NK-92 (cell line): ENCODE results near the gene TM9SF4.

ENCODE experiments used
- DNase-seq: peaks from one replicate; lab custom pipeline; 2025; ENCODE audit not compliant: unreplicated experiment; lab: John Stamatoyannopoulos, UW

Gene TM9SF4, protein sequence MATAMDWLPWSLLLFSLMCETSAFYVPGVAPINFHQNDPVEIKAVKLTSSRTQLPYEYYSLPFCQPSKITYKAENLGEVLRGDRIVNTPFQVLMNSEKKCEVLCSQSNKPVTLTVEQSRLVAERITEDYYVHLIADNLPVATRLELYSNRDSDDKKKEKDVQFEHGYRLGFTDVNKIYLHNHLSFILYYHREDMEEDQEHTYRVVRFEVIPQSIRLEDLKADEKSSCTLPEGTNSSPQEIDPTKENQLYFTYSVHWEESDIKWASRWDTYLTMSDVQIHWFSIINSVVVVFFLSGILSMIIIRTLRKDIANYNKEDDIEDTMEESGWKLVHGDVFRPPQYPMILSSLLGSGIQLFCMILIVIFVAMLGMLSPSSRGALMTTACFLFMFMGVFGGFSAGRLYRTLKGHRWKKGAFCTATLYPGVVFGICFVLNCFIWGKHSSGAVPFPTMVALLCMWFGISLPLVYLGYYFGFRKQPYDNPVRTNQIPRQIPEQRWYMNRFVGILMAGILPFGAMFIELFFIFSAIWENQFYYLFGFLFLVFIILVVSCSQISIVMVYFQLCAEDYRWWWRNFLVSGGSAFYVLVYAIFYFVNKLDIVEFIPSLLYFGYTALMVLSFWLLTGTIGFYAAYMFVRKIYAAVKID

DNA sequence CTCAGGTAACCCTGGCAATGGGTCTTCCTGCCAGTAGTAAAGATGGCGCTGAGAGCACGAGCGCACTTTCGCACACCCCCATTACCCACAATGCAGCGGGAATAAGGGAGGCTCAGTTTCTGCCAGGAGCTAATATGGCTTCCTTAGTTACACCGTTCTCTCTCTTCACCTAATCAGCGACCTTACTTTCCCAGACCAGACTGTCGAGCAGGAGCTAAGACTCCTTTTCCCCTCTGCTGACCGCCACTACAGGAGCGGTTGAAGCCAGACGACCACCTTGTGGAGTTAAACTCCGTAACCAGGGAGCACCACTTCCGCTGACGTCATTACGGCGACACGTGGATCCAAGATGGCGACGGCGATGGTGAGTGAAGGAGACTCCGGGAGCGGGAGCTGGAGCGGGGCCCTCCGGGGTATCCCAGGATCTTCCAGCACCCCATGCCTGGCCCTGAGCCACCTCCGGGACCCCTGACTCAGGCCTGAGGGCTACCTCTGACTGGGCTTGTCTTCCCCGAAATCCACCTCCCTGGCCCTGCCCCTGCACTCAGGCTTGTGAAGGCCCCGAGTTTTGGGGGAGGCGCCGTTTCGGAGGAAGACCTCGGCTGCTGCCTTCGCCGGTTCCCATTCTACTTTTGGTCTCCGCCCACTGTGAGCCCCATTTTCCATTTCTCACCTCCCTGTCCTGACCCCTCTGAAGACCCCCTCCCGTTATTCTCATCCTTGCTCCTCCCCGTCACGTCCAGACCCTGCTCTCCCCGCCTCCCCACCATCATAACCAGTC lies at the start of gene TM9SF4:
Gene TM9SF4 (plus strand): TSS at position 323 of the 781 bp plus-strand sequence. CDS start 27 bp downstream, at position 350.
- DNase-seq: peak; percentile 56

DNA sequence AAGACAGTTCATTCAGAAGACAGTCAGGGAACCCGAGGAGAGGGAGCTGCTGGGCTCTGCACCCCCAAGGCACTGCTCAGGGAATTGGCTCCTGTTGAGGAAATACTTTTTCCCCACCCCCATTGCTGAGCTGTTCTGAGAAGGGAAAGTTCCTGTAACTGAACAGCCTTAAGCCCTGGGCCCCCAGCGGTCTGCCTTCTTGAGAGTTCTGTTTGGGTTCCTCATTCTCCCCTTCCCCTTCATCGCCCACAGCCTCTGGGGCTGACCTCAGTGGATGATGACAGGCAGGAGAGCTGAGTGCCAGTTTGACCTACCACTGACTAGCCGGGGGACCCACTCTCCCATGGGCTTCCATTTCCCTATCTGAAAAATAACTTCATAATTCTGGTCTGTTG lies 46.7 kb upstream of the TM9SF4 start:
- DNase-seq: no peak

DNA sequence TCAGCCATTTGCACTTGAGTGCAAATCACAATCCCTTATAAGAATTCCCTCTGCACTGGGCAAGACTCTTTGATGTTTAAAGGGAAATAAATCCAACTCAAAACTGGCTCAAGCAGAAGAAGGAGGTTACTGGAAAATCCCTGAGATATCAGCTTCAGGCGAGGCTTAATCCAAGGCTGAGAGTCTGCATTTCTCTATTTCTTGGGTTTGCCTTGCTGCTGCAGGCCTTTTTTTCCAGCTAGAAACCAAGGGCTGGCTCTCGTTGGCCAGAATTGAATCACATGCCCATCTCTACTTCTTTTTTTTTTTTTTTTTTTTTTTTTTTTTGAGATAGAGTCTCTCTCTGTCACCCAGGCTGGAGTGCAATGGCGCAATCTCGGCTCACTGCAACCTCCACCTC lies 45.8 kb upstream of the TM9SF4 start:
- no peak for DNase-seq

DNA sequence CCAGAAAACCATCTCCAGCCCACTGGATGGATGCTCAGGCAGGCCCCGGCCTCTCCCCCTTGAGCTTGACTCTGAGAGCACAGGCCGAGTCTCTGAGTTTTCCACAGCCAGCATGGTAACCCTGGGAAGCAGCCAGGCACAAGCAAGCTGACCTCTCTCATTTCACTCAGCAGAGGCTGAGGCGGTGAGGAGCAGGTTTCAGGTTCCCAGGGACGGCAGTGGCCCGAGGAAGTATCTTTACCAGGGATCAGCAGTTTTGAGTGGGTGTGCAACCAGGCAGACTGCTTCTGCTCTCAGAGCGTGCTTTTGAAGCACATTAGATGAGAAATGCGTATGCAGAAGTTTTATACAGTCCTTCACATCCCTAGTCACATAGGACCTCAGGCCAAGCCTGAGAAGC lies 44.8 kb upstream of the TM9SF4 start:
- no peak for DNase-seq

DNA sequence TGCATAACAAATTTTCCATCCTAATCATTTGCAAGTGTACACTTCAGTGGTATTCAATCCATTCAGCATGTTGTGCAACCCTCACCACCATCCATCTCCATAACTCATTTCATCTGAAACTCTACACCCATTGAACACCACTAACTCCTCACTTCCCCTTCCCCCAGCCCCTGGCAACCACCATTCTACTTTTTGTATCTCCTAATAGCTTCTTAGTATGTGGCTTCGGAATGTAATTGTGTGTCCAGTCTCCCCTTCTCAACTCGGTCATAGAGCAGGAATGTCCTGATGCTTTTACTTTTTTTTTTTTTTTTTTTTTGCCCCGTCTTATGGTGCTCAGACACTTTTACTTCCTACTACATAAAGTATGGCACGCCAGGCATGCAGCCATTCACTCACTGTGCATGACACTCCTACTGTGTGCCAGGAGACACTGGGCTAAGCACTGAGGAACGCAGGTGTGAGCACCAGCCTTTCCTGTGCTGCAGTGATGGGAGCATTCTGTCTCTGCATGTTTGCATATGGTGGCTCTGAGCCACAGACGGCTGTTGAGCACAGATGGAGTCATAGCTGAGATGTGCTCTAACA lies 42.2 kb upstream of the TM9SF4 start:
- DNase-seq: no peak

DNA sequence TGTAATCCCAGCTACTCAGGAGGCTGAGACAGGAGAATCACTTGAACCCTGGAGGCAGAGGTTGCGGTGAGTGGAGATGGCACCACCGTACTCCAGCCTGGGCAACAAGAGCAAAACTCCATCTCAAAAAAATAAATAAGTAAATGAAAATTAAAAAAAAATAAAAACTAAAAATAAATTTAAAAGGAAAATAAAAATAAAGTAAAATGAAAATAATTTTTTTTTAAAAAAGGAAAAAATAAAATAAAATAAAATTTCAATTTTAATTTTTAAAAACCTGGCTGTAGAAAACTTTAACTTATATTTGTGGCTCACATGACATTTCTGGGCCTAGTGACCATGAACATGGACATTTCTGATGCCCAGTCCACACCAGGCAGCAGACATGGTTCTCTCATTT lies 41.3 kb upstream of the TM9SF4 start:
- DNase-seq: no peak

DNA sequence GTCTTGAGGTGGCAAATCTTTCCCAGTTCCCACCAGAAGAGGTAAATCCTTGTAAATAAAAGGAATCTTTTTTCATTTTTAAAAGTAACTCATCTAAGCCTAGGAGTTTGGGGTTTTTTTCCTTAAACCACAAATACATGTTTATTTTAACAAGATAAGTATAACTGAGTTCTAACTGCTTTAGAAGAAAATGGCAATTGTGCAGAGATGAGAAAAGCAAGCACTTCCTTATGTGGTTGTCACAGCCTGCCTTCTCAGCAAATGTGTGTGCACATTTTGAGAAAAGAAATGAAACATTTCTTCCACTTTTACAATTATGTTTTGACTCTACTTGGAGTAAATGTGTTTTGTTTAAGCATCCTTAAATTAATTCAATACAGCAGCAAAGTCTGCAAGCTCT lies 39.8 kb upstream of the TM9SF4 start:
- no peak for DNase-seq

DNA sequence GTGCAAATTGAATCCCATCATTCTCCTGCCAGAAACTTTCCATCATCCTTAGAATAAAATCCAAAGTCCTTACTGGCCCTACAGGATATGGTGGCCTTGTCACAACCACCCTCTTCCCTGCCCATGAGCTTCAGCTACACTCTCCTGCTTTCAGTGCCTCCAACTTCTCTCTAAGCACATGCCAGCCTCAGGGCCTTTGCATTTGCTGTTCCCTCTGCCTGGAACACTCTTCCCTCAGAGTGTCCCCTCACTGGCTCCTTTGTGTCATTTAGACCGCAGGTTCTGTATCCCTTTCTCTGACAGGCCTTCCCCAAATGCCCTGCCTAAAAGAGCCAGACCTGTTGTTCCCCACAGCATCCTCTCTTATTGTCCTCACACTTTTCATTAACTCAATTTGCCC lies 39.2 kb upstream of the TM9SF4 start:
- DNase-seq: no peak

DNA sequence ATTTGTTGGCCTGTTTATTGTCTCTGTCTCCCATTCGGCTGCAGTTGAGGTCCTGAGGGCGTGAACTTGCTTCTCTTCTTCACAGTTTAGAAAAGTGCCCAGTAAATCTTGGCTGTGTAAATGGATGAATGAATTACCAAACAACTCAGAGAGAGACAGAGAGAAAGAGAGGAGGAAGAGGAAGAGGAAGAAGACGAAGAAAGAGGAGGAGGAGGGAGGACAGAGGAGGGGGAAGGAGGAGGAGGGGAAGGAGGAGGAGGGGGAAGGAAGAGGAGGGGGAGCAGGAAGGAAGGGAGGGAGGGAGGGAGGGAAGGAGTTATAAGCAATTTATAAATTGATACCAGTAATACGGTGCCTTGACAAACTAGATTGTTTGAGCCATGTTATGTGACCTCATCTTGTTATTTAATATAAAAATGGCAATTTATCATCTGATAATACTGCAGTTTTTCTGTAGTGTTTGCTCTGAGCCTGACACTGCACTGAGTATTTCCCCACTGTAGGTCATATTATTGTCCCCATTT lies 38.8 kb upstream of the TM9SF4 start:
- DNase-seq: no peak

DNA sequence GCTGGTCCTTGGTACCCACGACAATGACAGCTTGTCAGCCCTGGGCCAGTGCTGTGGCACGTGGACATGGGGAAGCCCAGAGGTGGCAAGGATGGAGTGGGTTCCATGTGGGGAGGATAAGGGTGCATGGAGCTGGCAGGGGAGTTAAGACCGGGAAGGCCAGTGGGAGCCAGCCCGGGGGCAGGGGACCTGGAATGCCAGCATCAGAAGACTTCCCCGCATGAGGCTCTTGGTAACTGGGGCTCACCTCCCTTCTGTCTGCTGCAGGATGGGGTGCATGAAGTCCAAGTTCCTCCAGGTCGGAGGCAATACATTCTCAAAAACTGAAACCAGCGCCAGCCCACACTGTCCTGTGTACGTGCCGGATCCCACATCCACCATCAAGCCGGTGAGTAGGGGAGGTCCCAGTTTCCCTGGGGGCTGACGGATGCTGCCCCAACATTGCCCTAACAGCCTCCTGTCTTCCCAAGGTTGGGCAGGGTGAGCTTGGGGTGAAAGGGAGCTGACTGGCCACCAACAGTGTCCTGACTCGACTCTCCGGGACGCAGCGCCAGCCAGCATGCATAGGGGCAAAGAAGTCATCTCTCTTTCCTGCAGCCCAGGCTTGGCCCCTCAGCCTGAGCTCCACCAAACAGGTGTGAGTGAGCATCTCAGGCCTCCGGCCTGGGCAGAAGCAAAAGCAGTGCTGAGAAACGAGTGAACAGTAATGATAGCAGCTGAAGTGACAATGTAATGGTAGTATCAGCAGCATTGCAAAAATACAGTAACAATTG lies 37.9 kb upstream of the TM9SF4 start:
- no peak for DNase-seq

DNA sequence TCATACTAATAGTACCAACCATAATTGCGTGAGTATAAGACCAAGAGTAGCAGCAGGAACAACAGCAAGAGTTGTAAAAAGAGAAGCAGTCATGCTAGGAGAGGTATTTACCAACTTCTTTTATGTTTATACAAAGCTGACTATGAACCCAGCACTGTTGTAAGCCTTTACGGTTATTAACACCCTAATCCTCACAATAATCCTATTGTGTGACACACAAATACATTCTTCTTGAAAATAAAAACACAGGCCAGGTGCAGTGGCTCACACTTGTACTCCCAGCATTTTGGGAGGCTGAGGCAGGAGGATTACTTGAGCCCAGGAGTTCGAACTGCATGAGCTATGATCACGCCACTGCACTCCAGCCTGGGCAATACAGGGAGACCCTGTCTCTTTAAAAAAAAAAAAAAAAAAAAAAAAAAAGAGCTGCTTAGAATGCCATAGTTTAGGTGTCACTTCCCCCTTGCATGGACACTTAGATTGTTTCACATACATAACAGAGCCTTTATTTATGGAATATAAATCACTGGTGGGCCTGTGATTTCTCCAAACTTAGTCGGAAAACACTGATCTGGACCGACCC lies 37.3 kb upstream of the TM9SF4 start:
- no peak for DNase-seq

DNA sequence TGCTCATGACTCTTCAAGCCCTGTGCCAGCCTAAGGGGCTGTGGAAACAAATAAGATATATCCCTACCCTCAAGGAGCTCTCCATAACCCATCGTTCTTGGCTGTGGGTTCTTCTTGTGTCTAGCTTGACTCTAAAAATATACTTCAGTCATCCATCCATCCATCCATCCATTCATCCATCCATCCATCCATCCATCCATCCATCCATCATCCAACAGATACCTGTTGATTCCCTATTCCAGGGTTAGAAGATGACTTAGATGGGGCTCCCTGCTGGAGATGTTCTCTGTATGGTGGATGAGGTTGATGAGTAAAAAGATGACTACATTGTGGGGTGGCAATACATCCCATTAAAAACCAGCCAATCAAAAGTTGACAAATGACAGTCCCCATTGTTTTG lies 34.0 kb upstream of the TM9SF4 start:
- no peak for DNase-seq

DNA sequence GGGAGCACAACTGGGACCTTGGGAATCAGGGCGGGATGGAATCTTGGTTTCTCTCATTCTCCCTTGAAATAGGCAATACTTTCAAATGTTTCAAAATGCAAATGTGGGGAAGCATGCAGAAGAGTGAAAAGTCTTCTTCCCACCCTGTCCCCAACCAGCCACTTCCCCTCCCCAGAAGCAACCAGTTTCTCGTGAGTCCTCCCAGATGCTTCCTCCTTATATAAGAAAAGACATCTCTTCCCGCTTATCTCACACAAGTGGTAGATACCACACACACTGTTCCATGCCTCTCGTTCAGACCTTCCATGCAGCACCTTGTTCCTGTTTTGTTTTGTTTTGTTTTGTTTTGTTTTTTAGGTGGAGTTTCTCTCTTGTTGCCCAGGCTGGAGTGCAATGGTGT lies 32.3 kb upstream of the TM9SF4 start:
- DNase-seq: no peak

DNA sequence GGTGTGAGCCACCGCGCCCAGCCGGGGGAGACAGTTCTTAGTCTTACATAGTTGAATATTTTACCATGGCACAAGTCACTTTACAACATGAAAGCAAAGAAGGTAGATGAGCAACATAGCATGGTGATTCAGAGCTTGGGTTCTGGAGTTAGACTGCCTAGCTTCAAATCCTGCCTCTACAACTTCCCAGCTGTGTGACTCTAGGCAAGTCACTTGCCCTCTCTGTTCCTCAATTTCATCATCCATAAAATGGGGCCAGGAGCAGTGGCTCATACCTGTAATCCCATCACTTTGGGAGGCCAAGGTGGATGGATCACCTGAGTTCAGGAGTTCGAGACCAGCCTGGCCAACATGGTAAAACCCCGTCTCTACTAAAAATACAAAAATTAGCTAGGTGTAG lies 31.2 kb upstream of the TM9SF4 start:
- DNase-seq: no peak

DNA sequence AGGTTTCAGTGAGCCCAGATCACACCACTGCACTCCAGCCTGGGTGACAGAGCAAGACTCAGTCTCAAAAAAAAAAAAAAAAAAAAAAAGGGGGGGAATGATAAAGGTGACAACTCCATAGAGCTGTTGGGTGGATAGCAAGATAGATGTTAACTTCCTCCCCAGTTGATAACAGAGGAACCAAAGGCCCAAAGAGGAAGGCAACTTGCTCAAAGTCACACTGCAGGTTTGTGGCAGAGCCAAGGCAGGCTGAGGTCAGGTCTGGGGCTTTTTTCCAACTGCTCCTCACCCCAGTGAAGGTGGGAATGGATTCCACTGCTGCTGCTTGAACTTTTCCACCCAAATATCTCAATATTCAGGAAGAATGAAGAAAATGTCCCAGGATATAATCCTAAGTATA lies 30.7 kb upstream of the TM9SF4 start:
- DNase-seq: no peak

DNA sequence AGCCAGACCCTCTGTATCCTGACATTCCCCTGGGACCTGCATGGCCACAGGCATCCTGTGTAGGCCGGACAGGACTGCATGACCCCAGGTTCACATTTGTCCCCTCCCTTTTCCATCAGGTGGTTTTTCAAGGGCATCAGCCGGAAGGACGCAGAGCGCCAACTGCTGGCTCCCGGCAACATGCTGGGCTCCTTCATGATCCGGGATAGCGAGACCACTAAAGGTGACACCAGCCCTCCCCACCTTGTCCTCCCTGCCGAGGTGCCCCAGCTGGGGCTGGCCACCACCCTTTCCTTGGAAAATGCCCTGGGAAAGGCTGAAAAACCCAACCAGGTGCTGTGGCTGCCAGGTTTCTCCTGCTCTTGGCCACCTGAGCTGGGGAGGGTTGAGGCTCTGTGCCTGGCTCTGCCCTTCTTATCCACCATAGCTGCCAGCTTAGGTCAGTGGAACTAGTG lies 29.8 kb upstream of the TM9SF4 start:
- DNase-seq: no peak

DNA sequence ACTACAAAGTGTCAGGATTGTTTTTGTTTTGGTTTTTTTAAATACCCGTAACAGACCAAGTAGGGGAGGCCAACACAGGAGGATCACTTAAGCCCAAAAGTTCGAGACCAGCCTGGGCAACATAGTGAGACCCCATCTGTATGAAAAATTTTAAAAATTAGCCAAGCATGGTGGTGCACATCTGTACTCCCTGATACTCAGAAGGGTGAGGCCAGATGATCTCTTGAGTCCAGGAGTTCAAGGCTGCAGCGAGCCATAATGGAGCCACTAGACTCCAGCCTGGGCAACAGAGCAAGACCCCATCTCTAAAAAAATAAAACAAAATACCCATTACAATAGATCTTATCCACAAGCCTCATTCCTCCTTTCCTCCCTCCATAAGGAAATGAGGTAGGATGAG lies 28.7 kb upstream of the TM9SF4 start:
- no peak for DNase-seq

DNA sequence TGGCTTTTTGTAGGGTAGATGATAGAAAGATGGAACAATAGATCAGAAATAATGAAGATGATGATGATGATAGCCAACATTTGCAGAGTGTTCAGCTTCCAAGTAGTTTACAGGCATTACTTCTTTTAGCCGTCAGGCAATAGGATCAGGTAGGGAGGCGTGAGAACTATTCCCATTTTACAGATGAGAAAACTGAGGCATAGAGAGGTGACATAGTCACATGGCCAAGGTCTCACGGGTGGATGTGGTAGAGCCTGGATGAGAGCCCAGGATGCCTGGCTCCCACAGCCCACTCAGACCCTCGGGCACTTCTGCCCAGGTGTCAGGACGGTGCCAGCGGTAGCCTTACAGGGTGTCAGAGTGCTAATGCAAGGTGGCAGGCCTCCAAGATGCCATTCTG lies 26.0 kb upstream of the TM9SF4 start:
- DNase-seq: no peak

DNA sequence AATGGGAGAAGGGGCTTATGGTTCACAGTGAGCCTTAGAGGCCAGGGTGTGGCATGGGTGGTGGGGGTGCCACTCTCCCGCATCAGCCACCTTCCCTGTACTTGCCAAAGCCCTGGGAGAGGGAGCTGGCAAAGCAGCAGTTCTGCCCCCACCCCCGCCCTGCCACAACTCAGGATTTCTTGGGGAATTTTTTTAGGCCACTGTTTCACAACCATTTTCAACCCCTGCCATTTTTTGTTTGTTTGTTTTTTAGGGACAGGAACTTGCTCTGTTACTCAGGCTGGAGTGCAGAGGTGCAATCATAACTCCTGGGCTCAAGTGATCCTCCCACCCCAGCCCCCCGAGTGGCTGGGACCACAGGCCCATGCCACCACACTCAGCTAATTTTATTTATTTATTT lies 22.4 kb upstream of the TM9SF4 start:
- no peak for DNase-seq

DNA sequence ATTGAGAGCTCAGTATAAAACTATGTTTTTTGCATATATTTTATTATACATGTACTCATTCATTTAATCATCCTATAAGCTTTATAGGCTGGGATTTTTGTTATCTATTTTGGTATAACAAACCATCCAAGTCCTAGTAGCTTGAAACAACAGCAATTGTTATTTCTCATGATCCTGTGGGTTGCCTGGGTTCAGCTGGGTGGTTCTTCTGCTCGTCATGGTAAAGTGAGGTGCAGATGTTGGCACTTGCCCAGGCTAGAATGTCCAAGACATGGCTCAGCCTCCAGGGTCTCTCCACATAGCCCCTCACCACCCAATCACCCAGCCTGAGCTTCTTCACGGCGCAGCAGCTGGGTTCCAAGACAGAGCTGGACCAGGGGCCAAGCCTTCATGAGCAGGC lies 20.8 kb upstream of the TM9SF4 start:
- no peak for DNase-seq
